SU-DHL-6 (cell line): ENCODE data around the gene MSS51.

Source experiments
- CTCF ChIP-seq: fragments of 200-600 bp; sonication (generic); IDR thresholded peaks from one replicate; pipeline ENCODE4 v1.5.1; 2017; ENCODE audit warnings: antibody characterized with exemption, mild to moderate bottlenecking, low read length, moderate library complexity; ENCODE audit not compliant: insufficient read depth, poor library complexity, severe bottlenecking
- EZH2phosphoT487 ChIP-seq: fragments of 200-600 bp; sonication (generic), shearing (Covaris generic); conservative IDR thresholded peaks from 2 replicates; pipeline ENCODE4 v1.6.1; 2018; ENCODE audit warnings: mild to moderate bottlenecking, antibody characterized with exemption, low read length, moderate library complexity, mixed read lengths

DNA sequence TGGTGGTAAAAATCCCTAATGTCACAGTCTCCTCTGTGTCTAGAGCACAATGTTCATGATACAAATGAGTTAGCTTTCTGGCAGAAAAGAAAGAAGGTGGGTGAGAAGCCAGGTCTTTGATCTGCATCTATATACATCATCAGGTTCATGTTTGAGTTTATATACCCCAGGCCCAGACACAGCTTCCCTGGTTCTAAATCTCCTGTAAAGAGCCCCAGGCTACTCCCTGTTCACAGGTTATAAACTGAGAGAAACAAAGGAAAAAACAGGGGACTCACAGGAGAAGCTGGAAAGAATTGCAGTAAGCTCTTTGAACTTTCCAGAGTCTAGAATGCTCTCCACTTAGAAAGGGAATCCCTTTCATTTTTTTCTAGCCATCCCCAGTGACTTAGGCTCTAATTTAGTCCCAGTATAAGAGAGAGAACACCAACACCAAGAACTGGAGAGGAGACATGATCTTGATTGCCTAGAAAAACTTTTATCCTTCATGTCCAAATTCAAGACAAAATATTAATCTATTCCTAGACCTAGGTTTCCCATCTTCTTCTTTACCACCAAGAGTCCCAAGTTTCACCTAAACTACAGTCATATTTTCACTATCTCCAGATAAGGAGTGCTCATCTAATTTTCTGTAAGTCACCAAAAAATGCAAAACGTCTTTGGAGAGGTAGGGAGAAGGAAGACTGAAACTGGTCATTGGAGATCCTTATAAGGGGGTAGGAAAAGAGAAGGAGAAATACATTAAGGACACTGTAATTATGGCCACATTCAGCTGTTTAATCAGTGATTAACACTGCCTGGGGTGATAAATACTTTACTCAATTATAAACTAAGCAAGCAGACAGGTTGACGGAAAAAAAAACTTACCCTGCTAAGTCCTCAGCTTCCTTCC is 469 bp downstream of the MSS51 start:
- no peak for TF ChIP-seq CTCF
- TF ChIP-seq EZH2phosphoT487: no peak
